HG03103 (cell line): ENCODE measurements around the gene NACC1.

Source experiments
- ATAC-seq: cut with Tn5 transposase; IDR thresholded peaks from one replicate; pipeline ENCODE4 v1.9.1; 2021; ENCODE audit warnings: low read depth; ENCODE audit not compliant: unreplicated experiment

The NACC1 gene

GRCh38 chr19:13087295-13087694, 30.8 kb upstream of the NACC1 start:
- no peak for ATAC-seq

GRCh38 chr19:13087795-13088537, 30.1 kb upstream of the NACC1 start:
- no peak for ATAC-seq

GRCh38 chr19:13089139-13089856, 28.8 kb upstream of the NACC1 start:
- ATAC-seq, result no peak

- ATAC-seq, result no peak
Measured at GRCh38 chr19:13089857-13090507, 28.1 kb upstream of the NACC1 start.

GRCh38 chr19:13090511-13091231, 27.4 kb upstream of the NACC1 start:
- ATAC-seq, result no peak

GRCh38 chr19:13091400-13092157, 26.5 kb upstream of the NACC1 start:
- ATAC-seq, result no peak

GRCh38 chr19:13092158-13092543, 25.9 kb upstream of the NACC1 start:
- no peak for ATAC-seq

GRCh38 chr19:13092606-13093235, 25.3 kb upstream of the NACC1 start:
- ATAC-seq, result no peak

- ATAC-seq, result no peak
Measured at GRCh38 chr19:13093407-13094105, 24.5 kb upstream of the NACC1 start.

GRCh38 chr19:13094106-13094504, 24.0 kb upstream of the NACC1 start:
- ATAC-seq, result no peak

- no peak for ATAC-seq
Measured at GRCh38 chr19:13094771-13095392, 23.2 kb upstream of the NACC1 start.

- no peak for ATAC-seq
Measured at GRCh38 chr19:13095393-13095784, 22.7 kb upstream of the NACC1 start.

GRCh38 chr19:13095934-13096927, 21.8 kb upstream of the NACC1 start:
- ATAC-seq, result no peak

- no peak for ATAC-seq
Measured at GRCh38 chr19:13097033-13097462, 21.0 kb upstream of the NACC1 start.

GRCh38 chr19:13097463-13098258, 20.4 kb upstream of the NACC1 start:
- ATAC-seq, result no peak

- ATAC-seq, result no peak
Measured at GRCh38 chr19:13098277-13099072, 19.6 kb upstream of the NACC1 start.
